Calu3 (cell line): ENCODE data around the gene PAPPA2. TPM values are rescaled to one million over a fixed set of nuclear protein-coding genes. Genes with fewer than 3 reads are reported as not detected.
"Not testable (repeated sequence)": the region's sequence is repeated elsewhere in the genome, so short reads cannot be mapped to it uniquely, and the experiment has no call there.

Experiments used
- Bru-seq: library from RNA; stranded (reverse); fragments of 400-500 nt; gene quantifications from one replicate; lab custom pipeline; 2021; lab: Mats Ljungman, UMichigan
- BruChase-seq, 2 experiments: library from RNA; stranded (reverse); fragments of 400-500 nt; gene quantifications; one replicate each; lab custom pipeline; 2021; lab: Mats Ljungman, UMichigan
- BruUV-seq: library from RNA; stranded (reverse); fragments of 400-500 nt; replicated peaks from 2 replicates; lab custom pipeline; 2021; lab: Mats Ljungman, UMichigan
- CTCF ChIA-PET: fragments of 300-600 bp; sonication (Branson Sonifier 250); formaldehyde crosslinking; loops from one replicate; lab custom pipeline; 2022; ENCODE audit warnings: antibody characterized with exemption; lab: Charles Lee
- DNase-seq: peaks from one replicate; pipeline ENCODE4 v3.0.0; 2022
- H3K27ac Mint-ChIP-seq: one replicate; pipeline ENCODE4 v1.8.0; 2022; ENCODE audit warnings: mixed read lengths; ENCODE audit not compliant: unreplicated experiment
- H3K27me3 Mint-ChIP-seq: one replicate; pipeline ENCODE4 v1.8.0; 2022; ENCODE audit warnings: mixed read lengths; ENCODE audit not compliant: unreplicated experiment
- H3K36me3 Mint-ChIP-seq: one replicate; pipeline ENCODE4 v1.8.0; 2022; ENCODE audit warnings: mild to moderate bottlenecking, moderate library complexity, mixed read lengths; ENCODE audit not compliant: insufficient read depth, unreplicated experiment
- H3K4me1 Mint-ChIP-seq: one replicate; pipeline ENCODE4 v1.8.0; 2022; ENCODE audit warnings: mild to moderate bottlenecking, low read depth, mixed read lengths; ENCODE audit not compliant: unreplicated experiment
- H3K4me3 Mint-ChIP-seq: one replicate; pipeline ENCODE4 v1.8.0; 2022; ENCODE audit warnings: mild to moderate bottlenecking, low read depth, moderate library complexity, mixed read lengths; ENCODE audit not compliant: unreplicated experiment
- H3K9me3 Mint-ChIP-seq: one replicate; pipeline ENCODE4 v1.8.0; 2022; ENCODE audit warnings: low read depth, mixed read lengths; ENCODE audit not compliant: unreplicated experiment
- CTCF ChIP-seq: fragments of 200-600 bp; IDR thresholded peaks from one replicate; pipeline ENCODE4 v1.8.0; 2022; ENCODE audit warnings: antibody characterized with exemption; ENCODE audit not compliant: unreplicated experiment
- intact Hi-C: fragments of 100-400 bp; cut with micrococcal nuclease; formaldehyde crosslinking; loops from one replicate; pipeline ENCODE4 v1.10.0; 2022; ENCODE audit not compliant: unreplicated experiment
- long read RNA-seq: library from polyadenylated mRNA; stranded (forward); transcript quantifications from one replicate; pipeline ENCODE4 v2.0.0, GENCODE V29; 2022
- total RNA-seq: library from RNA; stranded (reverse); gene quantifications from 2 replicates; pipeline ENCODE4 v1.2.3, GENCODE V29; 2022

Gene PAPPA2
- total RNA-seq (0.05 and 0.14 TPM in 2 replicates), Bru-seq, nascent RNA (percentile 12 among the genes with signal in this experiment), BruChase-seq, experiment 1, labeled RNA remaining after a 6-hour chase (percentile 17 among the genes with signal in this experiment), BruChase-seq, experiment 2, labeled RNA remaining after a 2-hour chase (percentile 13 among the genes with signal in this experiment)
- long read RNA-seq, result 0 reads

GRCh38 chr1:176462674-176463378 is at the start of gene PAPPA2:
TSS of gene PAPPA2 (plus strand) at chr1:176463175. CDS start at chr1:176556323, 93,148 bp downstream.
- intact Hi-C loops, result no loop called here
- Mint-ChIP-seq H3K27ac (no peak within 1 kb of the TSS), H3K4me1 (no peaks in the 10 kb centered on the region), H3K36me3 (no peaks in the 10 kb centered on the region), H3K4me3 (no peak within 1 kb of the TSS), H3K27me3 (peaks cover 26% of the 10 kb centered on the region), H3K9me3 (no peaks in the 10 kb centered on the region)
- DNase-seq, result no peak
- TF ChIP-seq CTCF, result no peak
- CTCF ChIA-PET, result no interaction called here
- BruUV-seq, result no TSS peak

GRCh38 chr1:176416777-176417176 is 46.2 kb upstream of the PAPPA2 start:
- Mint-ChIP-seq H3K9me3 (no peaks in the 10 kb centered on the region), H3K27ac (no peak overlapping the region), H3K4me1 (no peaks in the 10 kb centered on the region), H3K36me3 (no peaks in the 10 kb centered on the region), H3K4me3 (no peak overlapping the region), H3K27me3 (peaks cover 24% of the 10 kb centered on the region)
- DNase-seq, result no peak
- intact Hi-C loops, result no loop called here
- no TSS peak for BruUV-seq
- CTCF ChIA-PET, result interaction anchor here (0.6 kb wide), 1 partner anchor 121 kb away, joined by 3 read pairs; no protein-coding TSS in a partner anchor
- no peak for TF ChIP-seq CTCF

- H3K4me3 Mint-ChIP-seq, BruUV-seq, CTCF ChIA-PET, H3K4me1 Mint-ChIP-seq, H3K27ac Mint-ChIP-seq, H3K9me3 Mint-ChIP-seq, intact Hi-C loops, H3K36me3 Mint-ChIP-seq, DNase-seq: not testable (repeated sequence)
- H3K27me3 Mint-ChIP-seq, result peaks cover 18% of the 10 kb centered on the region
Measured at GRCh38 chr1:176419608-176420007, 43.4 kb upstream of the PAPPA2 start.

- BruUV-seq, result no TSS peak
- CTCF ChIA-PET, result interaction anchor here (0.9 kb wide), 1 partner anchor 24 kb away, joined by 4 read pairs; no protein-coding TSS in a partner anchor
- Mint-ChIP-seq H3K27ac (no peak overlapping the region), H3K36me3 (no peaks in the 10 kb centered on the region), H3K4me1 (no peaks in the 10 kb centered on the region), H3K4me3 (no peak overlapping the region), H3K27me3 (peaks cover 13% of the 10 kb centered on the region), H3K9me3 (no peaks in the 10 kb centered on the region)
- intact Hi-C loops, result no loop called here
- no peak for DNase-seq
- TF ChIP-seq CTCF, result no peak
Measured at GRCh38 chr1:176434234-176434633, 28.7 kb upstream of the PAPPA2 start.
